HepG2 (cell line): Measurements from ENCODE around the gene CDC34. TPM values are rescaled to one million over a fixed set of nuclear protein-coding genes. Genes with fewer than 3 reads are reported as not detected.

Experiments used
- BCL3 ChIP-seq: sonication (generic); formaldehyde crosslinking; IDR thresholded peaks from 2 replicates; pipeline ENCODE4 v1.5.1; 2020; ENCODE audit warnings: mild to moderate bottlenecking, missing genetic modification reagents, moderate library complexity
- FOXP4 ChIP-seq: sonication (generic); formaldehyde crosslinking; IDR thresholded peaks from 2 replicates; pipeline ENCODE4 v1.4.0; 2020; ENCODE audit warnings: missing genetic modification reagents
- GFI1 ChIP-seq: sonication (generic); formaldehyde crosslinking; IDR thresholded peaks from 2 replicates; pipeline ENCODE4 v1.5.0; 2020; ENCODE audit warnings: missing genetic modification reagents, mild to moderate bottlenecking, borderline replicate concordance
- GZF1 ChIP-seq: sonication (generic); formaldehyde crosslinking; IDR thresholded peaks from 2 replicates; pipeline ENCODE4 v1.5.1; 2020; ENCODE audit warnings: mild to moderate bottlenecking, missing genetic modification reagents
- IRX3 ChIP-seq: sonication (generic); formaldehyde crosslinking; IDR thresholded peaks from 2 replicates; pipeline ENCODE4 v1.8.1; 2023; ENCODE audit warnings: mild to moderate bottlenecking, low read depth, missing genetic modification reagents, borderline replicate concordance
- KIAA2018 ChIP-seq: sonication (generic); formaldehyde crosslinking; IDR thresholded peaks from 2 replicates; pipeline ENCODE4 v1.5.0; 2020; ENCODE audit warnings: mild to moderate bottlenecking, missing genetic modification reagents, borderline replicate concordance
- MXI1 ChIP-seq: IDR thresholded peaks from 3 replicates; pipeline ENCODE4 v1.6.1; 2012; ENCODE audit warnings: low read depth, low read length, inconsistent platforms, borderline replicate concordance
- RXRB ChIP-seq: IDR thresholded peaks from 2 replicates; pipeline ENCODE4 v1.6.1; 2016; ENCODE audit warnings: borderline replicate concordance, missing genetic modification reagents, missing compliant biosample characterization
- TAF1 ChIP-seq: sonication (generic); formaldehyde crosslinking; IDR thresholded peaks from 2 replicates; pipeline ENCODE4 v1.4.0; 2020; ENCODE audit warnings: missing genetic modification reagents
- TFDP2 ChIP-seq: sonication (generic); formaldehyde crosslinking; IDR thresholded peaks from 2 replicates; pipeline ENCODE4 v1.4.0; 2020; ENCODE audit warnings: missing genetic modification reagents
- ZMAT5 ChIP-seq: sonication (generic); formaldehyde crosslinking; IDR thresholded peaks from 2 replicates; pipeline ENCODE4 v1.5.0; 2020; ENCODE audit warnings: mild to moderate bottlenecking, low read depth, missing genetic modification reagents, borderline replicate concordance
- ZNF160 ChIP-seq: sonication (generic); formaldehyde crosslinking; IDR thresholded peaks from 2 replicates; pipeline ENCODE4 v1.8.0; 2022; ENCODE audit warnings: mild to moderate bottlenecking, inconsistent platforms, missing genetic modification reagents
- ZNF709 ChIP-seq: sonication (generic); formaldehyde crosslinking; IDR thresholded peaks from 2 replicates; pipeline ENCODE4 v1.5.0; 2020; ENCODE audit warnings: mild to moderate bottlenecking, missing genetic modification reagents
- polyA plus RNA-seq, 8 experiments: library from polyadenylated mRNA; depleted of rRNA in 3 of 8; stranded (reverse) in 7 of 8; unstranded in 1 of 8; fragments of >200 nt; fragmentation: Illumina TruSeq in 4 of 8; extraction: Trizol in 4 of 8; gene quantifications; 2 replicates each; pipeline versions ENCODE4 v1.2.1 to v1.2.3, GENCODE V29; 2011 to 2016; ENCODE audit warnings: low read depth in 4 of 8, missing spikeins in 1 of 8, mixed read lengths in 1 of 8; ENCODE audit not compliant: insufficient read depth in 1 of 8
- total RNA-seq, 5 experiments: library from RNA; depleted of rRNA; stranded (reverse); fragments of >200 nt; fragmentation: Illumina TruSeq; extraction: Trizol; gene quantifications; 2 replicates each; pipeline ENCODE4 v1.2.3, GENCODE V29; 2016; ENCODE audit warnings: low read depth in 1 of 5

CDC34 gene
- total and polyA plus RNA-seq, 2 of the 13 experiments (the other 11 are each of a cell fraction or from before 2014, with no cell fraction given) = 138 to 150 TPM

- no peak for TF ChIP-seq KIAA2018 (CRISPR knock-in tag)
- TF ChIP-seq GZF1 (CRISPR knock-in tag) = no peak
- peak; percentile 15; the same call in 1 of the 2 replicates for TF ChIP-seq ZNF160 (CRISPR knock-in tag)
- TF ChIP-seq RXRB (CRISPR knock-in tag) = no peak
- 0 out of 2 replicates have a peak, but pooled peaks have one; percentile 47 for TF ChIP-seq GFI1
- no peak for TF ChIP-seq ZMAT5 (CRISPR knock-in tag)
- no peak for TF ChIP-seq TFDP2
- no peak for TF ChIP-seq IRX3 (CRISPR knock-in tag)
- peak; percentile 5; the same call in 1 of the 2 replicates for TF ChIP-seq TAF1
- peak; percentile 30; the same call in 1 of the 2 replicates for TF ChIP-seq FOXP4 (CRISPR knock-in tag)
- peak; percentile 34; the same call in 1 of the 3 replicates for TF ChIP-seq MXI1
- TF ChIP-seq ZNF709 (CRISPR knock-in tag) = no peak
- no peak for TF ChIP-seq BCL3 (CRISPR knock-in tag)
Observed at GRCh38 chr19:556611-557382, 25.2 kb downstream of the CDC34 start (continued).
